ENCODE data around the gene PTEN. TPM values are rescaled to one million over a fixed set of nuclear protein-coding genes. Genes with fewer than 3 reads are reported as not detected.
"Not testable (repeated sequence)": the region's sequence is repeated elsewhere in the genome, so short reads cannot be mapped to it uniquely, and the experiment has no call there.

The PTEN gene
- polyA plus RNA-seq, 1 donor = 37.0 TPM

- no peak for DNase-seq
Measured at GRCh38 chr10:87846023-87846422, 17.4 kb upstream of the PTEN start.

- DNase-seq = not testable (repeated sequence)
Measured at GRCh38 chr10:87846711-87847110, 16.7 kb upstream of the PTEN start.

- DNase-seq = no peak
Measured at GRCh38 chr10:87847550-87847949, 15.9 kb upstream of the PTEN start.

- DNase-seq = no peak
Measured at GRCh38 chr10:87849001-87849400, 14.4 kb upstream of the PTEN start.

GRCh38 chr10:87850742-87851205, 12.7 kb upstream of the PTEN start:
- DNase-seq = peak; percentile 48

GRCh38 chr10:87852089-87852488, 11.3 kb upstream of the PTEN start:
- DNase-seq = no peak

GRCh38 chr10:87855247-87855646, 8.2 kb upstream of the PTEN start:
- DNase-seq = not testable (repeated sequence)

- DNase-seq = not testable (repeated sequence)
Measured at GRCh38 chr10:87855665-87856064, 7.8 kb upstream of the PTEN start.

- DNase-seq = no peak
Measured at GRCh38 chr10:87860156-87860795, 3.1 kb upstream of the PTEN start.

- DNase-seq = no peak
Measured at GRCh38 chr10:87860816-87861403, 2.5 kb upstream of the PTEN start.

- DNase-seq = peak; percentile 48
Measured at GRCh38 chr10:87861566-87861952, 1.9 kb upstream of the PTEN start.

GRCh38 chr10:87861953-87862678, 1.3 kb upstream of the PTEN start:
- DNase-seq = peak; percentile 96

GRCh38 chr10:87862679-87863052, 759 bp upstream of the PTEN start:
- DNase-seq = no peak

- not testable (repeated sequence) for DNase-seq
Measured at GRCh38 chr10:87863951-87864495, 598 bp downstream of the PTEN start.

GRCh38 chr10:87864496-87865059, 1.2 kb downstream of the PTEN start:
- no peak for DNase-seq

GRCh38 chr10:87865241-87865881, 1.9 kb downstream of the PTEN start:
- no peak for DNase-seq

GRCh38 chr10:87866412-87866974, 3.1 kb downstream of the PTEN start:
- no peak for DNase-seq

GRCh38 chr10:87867453-87867852, 4.0 kb downstream of the PTEN start:
- DNase-seq = no peak

- no peak for DNase-seq
Measured at GRCh38 chr10:87868277-87868676, 4.9 kb downstream of the PTEN start.

GRCh38 chr10:87869139-87869538, 5.7 kb downstream of the PTEN start:
- not testable (repeated sequence) for DNase-seq

GRCh38 chr10:87869773-87870551, 6.5 kb downstream of the PTEN start:
- no peak for DNase-seq

All from hindlimb muscle (tissue), 1 donor.